ENCODE measurements around the gene NSD2. TPM values are rescaled to one million over a fixed set of nuclear protein-coding genes. Genes with fewer than 3 reads are reported as not detected.

NSD2 gene
- polyA plus RNA-seq, 1 donor from 2014 or later = 7.4 TPM

DNA sequence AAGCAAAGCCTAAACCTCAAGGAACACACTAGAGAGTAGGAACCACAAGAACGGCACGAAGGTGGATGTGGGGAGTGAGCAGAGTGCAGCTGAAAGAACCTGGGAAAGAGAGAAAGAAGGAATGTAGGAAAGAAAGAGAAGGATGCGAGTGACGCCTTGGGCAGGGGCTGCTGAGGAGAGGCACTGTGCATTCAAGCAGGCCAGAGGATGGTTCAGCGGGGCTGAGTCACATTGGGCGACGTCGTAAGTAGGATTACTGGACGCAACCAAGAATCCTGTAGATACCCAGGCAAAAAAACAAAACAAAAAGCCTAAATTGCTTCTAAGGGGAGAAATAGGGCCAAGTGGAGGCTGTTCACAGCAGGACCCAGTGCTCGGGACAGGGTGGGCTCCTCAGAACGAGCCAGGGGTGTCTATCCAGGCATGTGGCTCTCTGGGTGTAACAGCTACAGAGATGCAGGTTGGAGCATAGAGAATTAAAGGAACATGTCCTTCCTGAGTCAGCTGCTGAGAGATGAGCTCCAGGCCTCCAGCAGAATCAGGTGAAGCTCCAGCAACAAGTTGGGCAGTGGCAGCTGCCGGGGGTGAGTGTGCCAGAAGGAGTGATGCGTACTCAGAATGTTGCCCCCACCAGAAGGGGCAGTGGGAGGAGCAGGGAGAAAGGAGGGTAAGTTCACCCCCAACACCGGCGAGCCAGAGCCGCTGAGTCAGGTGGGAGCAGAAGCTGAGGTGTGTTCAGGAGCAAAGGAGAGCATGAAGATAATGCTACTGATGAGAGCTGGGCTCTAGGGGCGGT lies 98.9 kb downstream of the NSD2 start:
- Mint-ChIP-seq H3K9me3 (no peaks in the 10 kb centered on the region), H3K27me3 (no peaks in the 10 kb centered on the region), H3K36me3 (peaks cover 5% of the 10 kb centered on the region), H3K4me1 (peaks cover 0 to 2% (median 0%) of the 10 kb centered on the region in 3 donors), H3K27ac (peak overlapping the region in 1 of 3 donors; percentile 31), H3K4me3 (no peak overlapping the region)

GRCh38 chr4:1970926-1971325 lies 99.7 kb downstream of the NSD2 start:
- Mint-ChIP-seq H3K36me3 (peaks cover 4% of the 10 kb centered on the region), H3K4me3 (no peak overlapping the region), H3K27me3 (no peaks in the 10 kb centered on the region), H3K9me3 (no peaks in the 10 kb centered on the region), H3K27ac (peak overlapping the region in 1 of 3 donors; percentile 27), H3K4me1 (peaks cover 0 to 2% (median 0%) of the 10 kb centered on the region in 3 donors)

DNA sequence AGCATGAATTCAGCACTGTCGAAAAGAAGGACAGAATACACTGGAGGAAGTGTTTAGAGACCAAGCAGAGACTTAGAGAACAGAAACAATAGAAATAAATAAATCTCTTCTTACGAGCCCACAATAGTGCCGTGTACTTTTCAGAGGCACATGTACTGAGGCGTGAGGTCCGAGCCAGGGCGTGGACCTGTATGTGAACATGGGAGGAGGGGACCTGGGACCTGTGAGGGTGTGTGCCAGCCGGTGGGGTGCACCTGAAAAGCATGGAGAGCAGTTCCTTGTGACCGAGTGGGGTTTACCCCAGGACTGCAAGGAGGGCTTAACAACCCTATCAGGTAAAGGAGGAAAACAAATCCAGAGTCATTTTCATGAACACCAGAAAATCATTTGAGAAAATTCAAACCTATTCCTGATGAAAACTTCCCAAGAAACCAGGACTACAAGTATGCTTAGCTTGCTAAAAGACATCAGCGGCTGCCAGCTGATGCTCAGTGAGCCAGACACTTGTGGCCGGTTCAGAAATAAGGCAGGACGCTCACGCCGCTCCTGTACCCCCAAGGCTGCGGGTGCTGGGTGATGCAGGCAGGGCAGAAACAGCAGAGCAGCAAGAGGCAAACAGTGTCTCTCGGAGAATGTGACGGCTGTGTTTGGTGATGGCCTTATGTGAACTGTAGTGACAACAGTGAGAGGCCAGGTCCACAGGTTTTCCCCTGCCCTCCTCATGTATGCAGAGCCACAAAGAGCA lies 100.4 kb downstream of the NSD2 start:
- peak overlapping the region in 2 of 3 donors; percentile 27 to 34 for H3K27ac Mint-ChIP-seq
- no peaks in the 10 kb centered on the region for H3K27me3 Mint-ChIP-seq
- H3K4me3 Mint-ChIP-seq = no peak overlapping the region
- peaks cover 0 to 2% (median 0%) of the 10 kb centered on the region in 3 donors for H3K4me1 Mint-ChIP-seq
- peaks cover 7% of the 10 kb centered on the region for H3K36me3 Mint-ChIP-seq
- no peaks in the 10 kb centered on the region for H3K9me3 Mint-ChIP-seq

DNA sequence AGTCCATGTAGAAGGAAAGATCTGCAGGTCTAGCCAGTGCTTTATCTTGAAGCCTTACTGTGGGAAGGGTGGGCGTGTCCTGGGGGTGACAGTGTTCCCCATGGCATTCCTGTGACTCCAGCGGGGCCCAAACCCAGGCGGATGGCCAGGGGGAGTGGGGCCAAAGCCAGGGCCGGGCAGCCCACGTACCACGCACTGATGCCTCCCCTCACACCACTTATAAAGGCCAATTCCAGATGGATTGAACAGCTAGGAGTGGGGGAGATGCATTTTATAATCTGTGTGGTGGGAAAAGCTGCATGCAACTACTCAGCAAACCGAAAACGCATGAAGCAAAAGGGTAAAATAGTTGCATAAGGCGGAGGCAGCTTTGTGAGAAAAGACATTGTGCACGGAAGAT lies 101.2 kb downstream of the NSD2 start:
- Mint-ChIP-seq H3K4me3 (no peak overlapping the region), H3K9me3 (no peaks in the 10 kb centered on the region), H3K27me3 (no peaks in the 10 kb centered on the region), H3K36me3 (peaks cover 7% of the 10 kb centered on the region), H3K4me1 (peaks cover 0 to 2% (median 0%) of the 10 kb centered on the region in 3 donors), H3K27ac (no peak overlapping the region)

DNA sequence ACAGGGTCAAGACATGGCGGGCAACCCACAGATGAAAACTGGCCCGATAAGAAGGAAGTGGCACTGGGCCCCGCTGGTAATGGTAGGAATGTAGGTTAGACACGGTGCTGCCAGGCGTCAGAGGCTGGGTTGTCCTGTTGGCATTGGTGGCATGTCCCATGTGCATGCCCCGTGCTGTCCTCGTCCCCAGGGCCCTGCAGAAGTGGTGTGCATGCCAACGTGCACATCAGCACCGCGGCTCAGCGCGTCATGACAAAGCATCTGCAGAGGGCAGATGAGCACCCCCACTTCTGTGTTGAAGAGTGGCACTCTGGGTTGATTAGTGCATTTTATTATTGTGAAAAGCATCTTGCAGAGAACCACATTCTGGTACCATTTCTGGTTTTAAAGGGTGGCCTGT lies 102.0 kb downstream of the NSD2 start:
- Mint-ChIP-seq H3K27me3 (no peaks in the 10 kb centered on the region), H3K4me3 (no peak overlapping the region), H3K4me1 (peaks cover 0 to 2% (median 0%) of the 10 kb centered on the region in 3 donors), H3K36me3 (peaks cover 9% of the 10 kb centered on the region), H3K27ac (no peak overlapping the region), H3K9me3 (no peaks in the 10 kb centered on the region)

DNA sequence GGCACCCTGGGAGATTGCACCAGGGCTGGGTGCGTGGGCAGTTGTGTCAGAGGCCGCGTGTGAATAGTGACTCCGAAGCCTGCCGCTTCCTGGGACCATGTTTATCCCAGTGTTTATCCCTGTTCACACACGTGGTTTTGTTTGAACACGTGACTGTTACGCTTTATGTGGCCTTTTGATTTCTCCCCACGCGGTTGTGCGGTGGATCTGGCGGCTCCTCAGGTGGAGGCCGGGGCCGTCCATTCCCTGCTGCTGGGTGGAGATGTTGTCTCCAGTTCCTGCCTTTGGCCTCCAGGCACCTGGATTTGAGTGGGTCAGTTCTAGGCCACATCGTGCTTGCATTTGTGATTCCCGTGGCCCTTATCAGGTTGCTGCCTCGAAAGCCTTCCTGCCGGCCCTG lies 102.5 kb downstream of the NSD2 start:
- peaks cover 0 to 2% (median 0%) of the 10 kb centered on the region in 3 donors for H3K4me1 Mint-ChIP-seq

GRCh38 chr4:1974840-1975239 lies 103.6 kb downstream of the NSD2 start:
- Mint-ChIP-seq H3K9me3 (no peaks in the 10 kb centered on the region), H3K36me3 (peaks cover 12% of the 10 kb centered on the region), H3K27ac (no peak overlapping the region), H3K4me1 (peaks cover 0 to 2% (median 0%) of the 10 kb centered on the region in 3 donors), H3K27me3 (no peaks in the 10 kb centered on the region), H3K4me3 (no peak overlapping the region)

More for the DNA sequence above, 102.5 kb downstream of the NSD2 start:
- H3K27me3 Mint-ChIP-seq = no peaks in the 10 kb centered on the region
- no peak overlapping the region for H3K4me3 Mint-ChIP-seq
- H3K27ac Mint-ChIP-seq = no peak overlapping the region
- no peaks in the 10 kb centered on the region for H3K9me3 Mint-ChIP-seq
- peaks cover 8% of the 10 kb centered on the region for H3K36me3 Mint-ChIP-seq

GRCh38 chr4:1975391-1975801 lies 104.2 kb downstream of the NSD2 start:
- H3K27me3 Mint-ChIP-seq = no peaks in the 10 kb centered on the region
- H3K36me3 Mint-ChIP-seq = peaks cover 16% of the 10 kb centered on the region
- no peaks in the 10 kb centered on the region for H3K9me3 Mint-ChIP-seq
- peak overlapping the region in 1 of 3 donors; percentile 39 for H3K27ac Mint-ChIP-seq
- no peak overlapping the region for H3K4me3 Mint-ChIP-seq
- H3K4me1 Mint-ChIP-seq = peaks cover 0 to 2% (median 0%) of the 10 kb centered on the region in 3 donors

GRCh38 chr4:1975880-1976279 lies 104.7 kb downstream of the NSD2 start:
- H3K36me3 Mint-ChIP-seq = peaks cover 16% of the 10 kb centered on the region
- peak overlapping the region in 1 of 3 donors; percentile 39 for H3K27ac Mint-ChIP-seq
- H3K27me3 Mint-ChIP-seq = no peaks in the 10 kb centered on the region
- no peak overlapping the region for H3K4me3 Mint-ChIP-seq
- peaks cover 0 to 2% (median 0%) of the 10 kb centered on the region in 3 donors for H3K4me1 Mint-ChIP-seq
- no peaks in the 10 kb centered on the region for H3K9me3 Mint-ChIP-seq

DNA sequence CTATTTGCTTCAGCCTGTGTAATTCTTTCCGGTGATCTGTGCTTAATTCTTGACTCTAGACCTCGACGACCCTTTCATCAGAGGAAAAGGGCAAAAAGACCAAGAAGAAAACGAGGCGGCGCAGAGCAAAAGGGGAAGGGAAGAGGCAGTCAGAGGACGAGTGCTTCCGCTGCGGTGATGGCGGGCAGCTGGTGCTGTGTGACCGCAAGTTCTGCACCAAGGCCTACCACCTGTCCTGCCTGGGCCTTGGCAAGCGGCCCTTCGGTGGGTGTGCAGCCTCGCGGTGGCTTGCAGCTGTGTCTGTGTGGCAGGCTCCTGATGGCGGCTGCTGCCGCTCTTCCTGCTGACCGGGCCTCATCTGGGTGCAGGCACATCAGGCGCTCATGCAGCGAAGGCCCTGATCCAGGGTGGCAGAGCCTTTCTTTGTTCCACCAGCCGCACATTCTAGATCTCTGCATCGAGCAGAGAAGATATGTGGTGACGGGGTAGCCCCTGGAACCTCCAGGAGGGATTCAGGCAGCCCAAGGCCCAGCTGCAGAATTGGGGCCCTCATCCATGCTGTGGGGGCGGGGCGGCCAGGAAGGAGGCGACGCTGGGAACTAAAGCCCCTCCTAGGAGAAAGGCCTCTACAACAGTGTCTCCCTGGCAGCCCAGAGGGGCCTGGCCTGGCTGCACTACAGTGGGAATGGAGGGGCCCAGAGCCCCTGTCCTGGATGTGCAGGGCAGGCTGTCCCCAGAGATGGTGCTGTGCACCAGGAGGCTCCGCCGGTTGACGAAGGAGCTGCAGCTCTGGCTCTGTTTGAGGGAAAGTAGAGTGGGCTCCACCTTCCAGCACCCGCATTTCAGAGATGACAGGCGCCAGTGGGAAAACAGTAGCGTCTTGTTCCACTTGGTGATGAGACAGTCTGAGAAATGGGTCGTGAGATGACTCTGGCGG lies 105.5 kb downstream of the NSD2 start:
- H3K4me1 Mint-ChIP-seq = peaks cover 0 to 2% (median 1%) of the 10 kb centered on the region in 3 donors
- no peak overlapping the region for H3K27ac Mint-ChIP-seq
- peaks cover 16% of the 10 kb centered on the region for H3K36me3 Mint-ChIP-seq
- H3K9me3 Mint-ChIP-seq = no peaks in the 10 kb centered on the region
- H3K4me3 Mint-ChIP-seq = no peak overlapping the region
- H3K27me3 Mint-ChIP-seq = no peaks in the 10 kb centered on the region

DNA sequence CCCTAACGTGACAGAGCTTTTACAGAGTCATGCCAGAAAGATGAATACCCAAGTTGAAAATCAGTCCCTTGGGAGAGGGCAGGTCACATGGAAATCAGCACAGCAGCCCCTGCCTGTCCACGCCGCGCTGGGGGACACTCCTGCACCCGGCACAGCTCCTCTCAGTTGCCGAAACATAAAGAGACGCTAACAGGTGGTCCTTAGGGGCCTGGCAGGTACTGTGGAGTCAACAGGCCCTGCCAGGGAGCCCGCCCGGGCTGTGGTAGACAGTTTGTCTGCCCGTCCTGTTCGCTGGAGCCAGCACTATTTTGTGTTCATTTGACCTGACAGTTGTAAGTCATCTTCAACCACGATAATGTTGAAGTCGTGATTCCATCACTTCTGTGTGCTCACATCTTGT lies 107.0 kb downstream of the NSD2 start:
- no peaks in the 10 kb centered on the region for H3K9me3 Mint-ChIP-seq
- H3K4me1 Mint-ChIP-seq = peaks cover 0 to 4% (median 3%) of the 10 kb centered on the region in 3 donors
- H3K4me3 Mint-ChIP-seq = no peak overlapping the region
- peaks cover 14% of the 10 kb centered on the region for H3K36me3 Mint-ChIP-seq
- no peaks in the 10 kb centered on the region for H3K27me3 Mint-ChIP-seq
- peak overlapping the region in 1 of 3 donors; percentile 71 for H3K27ac Mint-ChIP-seq

DNA sequence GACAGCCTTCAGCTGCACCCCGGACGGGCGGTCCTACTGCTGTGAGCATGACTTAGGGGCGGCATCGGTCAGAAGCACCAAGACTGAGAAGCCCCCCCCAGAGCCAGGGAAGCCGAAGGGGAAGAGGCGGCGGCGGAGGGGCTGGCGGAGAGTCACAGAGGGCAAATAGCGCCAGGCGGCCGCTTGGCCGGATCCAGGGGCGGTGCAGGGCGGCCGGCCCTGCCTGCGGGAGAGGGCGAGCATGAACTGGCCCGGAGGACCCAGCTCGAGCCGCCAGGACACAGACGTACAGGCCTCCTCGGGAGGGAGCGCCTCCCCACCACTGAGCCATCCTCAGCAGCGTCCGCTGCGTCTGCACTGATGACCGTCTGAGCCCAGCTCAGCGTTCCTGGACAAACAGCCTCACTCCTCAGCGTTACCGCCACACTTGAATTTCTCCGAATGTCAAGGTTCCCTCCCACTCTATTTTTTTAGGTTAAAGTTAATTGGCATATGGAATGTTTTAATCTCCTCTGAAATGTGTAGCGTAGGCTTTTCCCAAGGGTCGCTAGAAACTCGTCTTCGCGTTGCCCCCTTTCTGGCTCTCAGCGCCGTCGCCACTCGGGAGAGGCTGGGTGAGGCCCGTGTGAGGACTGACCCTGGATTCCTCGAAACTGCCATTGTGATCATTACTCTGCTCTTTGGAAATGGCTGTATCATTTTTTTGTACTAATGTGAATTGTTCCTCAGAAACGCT lies 107.7 kb downstream of the NSD2 start:
- H3K9me3 Mint-ChIP-seq = no peaks in the 10 kb centered on the region
- peaks cover 14% of the 10 kb centered on the region for H3K36me3 Mint-ChIP-seq
- no peak overlapping the region for H3K27ac Mint-ChIP-seq

GRCh38 chr4:1979477-1980196 lies 108.4 kb downstream of the NSD2 start:
- peaks cover 14% of the 10 kb centered on the region for H3K36me3 Mint-ChIP-seq

More for the DNA sequence above, 107.7 kb downstream of the NSD2 start:
- Mint-ChIP-seq H3K27me3 (no peaks in the 10 kb centered on the region), H3K4me1 (peaks cover 0 to 4% (median 3%) of the 10 kb centered on the region in 3 donors), H3K4me3 (no peak overlapping the region)

More at GRCh38 chr4:1979477-1980196, 108.4 kb downstream of the NSD2 start:
- Mint-ChIP-seq H3K4me3 (no peak overlapping the region), H3K27me3 (no peaks in the 10 kb centered on the region), H3K9me3 (no peaks in the 10 kb centered on the region), H3K27ac (peak overlapping the region in 1 of 3 donors; percentile 42), H3K4me1 (peaks cover 0 to 4% (median 3%) of the 10 kb centered on the region in 3 donors)

Measured in IgD-negative memory B cell (primary cell).